BLaER1 (cell line): ENCODE data around the gene HK1.

Experiments
- H3K27ac ChIP-seq: shearing (Covaris generic); formaldehyde crosslinking; 2 replicates; pipeline ENCODE4 v1.8.1; 2022
- H3K27me3 ChIP-seq: shearing (Covaris generic); formaldehyde crosslinking; 2 replicates; pipeline ENCODE4 v1.8.1; 2022
- H3K36me3 ChIP-seq: shearing (Covaris generic); formaldehyde crosslinking; 2 replicates; pipeline ENCODE4 v1.8.1; 2022
- H3K4me1 ChIP-seq: shearing (Covaris generic); formaldehyde crosslinking; 2 replicates; pipeline ENCODE4 v1.8.1; 2022
- H3K4me2 ChIP-seq: shearing (Covaris generic); formaldehyde crosslinking; 2 replicates; pipeline ENCODE4 v1.8.1; 2022
- H3K4me3 ChIP-seq: shearing (Covaris generic); formaldehyde crosslinking; 2 replicates; pipeline ENCODE4 v1.8.1; 2022
- H3K9ac ChIP-seq: shearing (Covaris generic); formaldehyde crosslinking; 2 replicates; pipeline ENCODE4 v1.8.1; 2022
- H3K9me3 ChIP-seq: shearing (Covaris generic); formaldehyde crosslinking; 2 replicates; pipeline ENCODE4 v1.8.1; 2022
- H4K20me1 ChIP-seq: shearing (Covaris generic); formaldehyde crosslinking; 2 replicates; pipeline ENCODE4 v1.8.1; 2022
- Cebpa-rat ChIP-seq: shearing (Covaris generic); IDR thresholded peaks from 2 replicates; pipeline ENCODE4 v1.8.1; 2022

Gene HK1

DNA sequence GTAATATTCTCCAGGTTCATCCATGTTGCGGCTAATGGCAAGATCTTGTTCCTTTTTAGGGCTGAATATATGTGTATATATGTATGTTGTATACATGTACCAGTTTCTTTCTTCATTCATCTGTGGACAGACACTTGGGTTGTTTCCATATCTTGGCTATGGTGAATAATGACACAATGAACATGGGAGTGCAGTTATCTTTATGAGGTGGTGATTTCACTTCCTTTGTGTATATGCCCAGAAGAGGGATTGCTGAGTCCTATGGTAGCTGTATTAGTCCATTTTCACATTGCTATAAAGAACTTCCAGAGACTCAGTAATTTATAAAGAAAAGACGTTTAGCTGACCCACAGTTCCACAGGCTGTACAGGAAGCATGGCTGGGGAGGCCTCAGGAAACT lies 155.9 kb downstream of the HK1 start:
- Histone ChIP-seq H3K4me2 (no peak overlapping the region), H3K9me3 (peaks cover 17% of the 10 kb centered on the region), H3K36me3 (no peaks in the 10 kb centered on the region), H3K27ac (no peak overlapping the region), H3K27me3 (no peaks in the 10 kb centered on the region), H3K4me3 (no peak overlapping the region), H4K20me1 (no peaks in the 10 kb centered on the region), H3K9ac (no peak overlapping the region), H3K4me1 (peaks cover 22% of the 10 kb centered on the region)
- TF ChIP-seq Cebpa-rat: no peak

DNA sequence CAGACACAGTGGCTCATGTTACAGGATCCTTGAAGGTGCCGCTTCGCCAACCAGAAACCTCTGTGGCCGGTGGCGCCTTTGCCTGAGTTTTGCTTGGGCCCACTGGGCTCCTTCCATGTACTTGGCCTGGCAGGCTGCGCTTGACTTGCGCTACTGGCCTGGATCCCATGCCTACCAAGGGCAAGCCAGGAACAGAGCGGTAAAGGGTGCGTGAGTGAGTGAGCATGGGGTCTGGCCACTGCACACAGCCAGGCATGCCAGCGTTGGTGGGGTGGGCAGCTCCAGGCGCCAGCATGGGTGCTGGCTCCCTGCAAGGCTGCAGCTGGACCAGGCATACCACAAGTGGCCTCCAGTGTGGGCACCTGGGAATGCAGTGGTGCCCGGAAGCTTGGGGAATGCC lies 156.6 kb downstream of the HK1 start:
- no peak overlapping the region for H3K4me2 ChIP-seq
- no peaks in the 10 kb centered on the region for H3K36me3 ChIP-seq
- no peaks in the 10 kb centered on the region for H4K20me1 ChIP-seq
- H3K9ac ChIP-seq: no peak overlapping the region
- H3K9me3 ChIP-seq: peaks cover 17% of the 10 kb centered on the region
- no peak overlapping the region for H3K27ac ChIP-seq
- H3K27me3 ChIP-seq: no peaks in the 10 kb centered on the region
- no peak overlapping the region for H3K4me3 ChIP-seq
- H3K4me1 ChIP-seq: peaks cover 29% of the 10 kb centered on the region
- TF ChIP-seq Cebpa-rat: no peak

DNA sequence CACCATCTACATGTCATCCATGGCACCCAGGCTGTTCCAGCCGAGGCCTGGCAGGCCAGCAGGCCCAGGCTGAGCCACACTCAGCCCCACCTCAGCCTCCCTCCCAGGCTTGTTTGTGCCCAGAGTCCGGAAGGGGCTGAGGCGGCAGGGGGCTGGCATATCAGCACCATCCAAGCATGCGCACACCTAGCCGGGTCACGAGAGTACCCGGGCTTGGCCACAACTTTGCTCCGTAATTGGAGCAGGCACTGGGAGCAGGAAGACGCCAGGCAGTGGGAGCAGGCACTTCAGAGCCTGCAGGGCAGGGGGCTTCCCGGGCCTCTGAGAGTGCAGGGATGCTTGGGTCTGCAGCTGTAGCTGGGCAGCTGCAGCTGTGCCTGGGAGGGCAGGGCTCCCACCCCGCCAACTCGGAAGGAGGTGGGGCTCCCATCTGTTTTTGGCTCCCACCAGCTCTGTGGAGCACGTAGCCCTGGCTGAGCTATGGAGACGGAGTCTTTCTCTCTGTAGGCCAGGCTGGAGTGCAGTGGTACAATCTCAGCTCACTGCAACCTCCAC lies 157.7 kb downstream of the HK1 start:
- no peaks in the 10 kb centered on the region for H3K27me3 ChIP-seq
- no peak overlapping the region for H3K27ac ChIP-seq
- no peak overlapping the region for H3K4me3 ChIP-seq
- no peak overlapping the region for H3K9ac ChIP-seq
- no peak overlapping the region for H3K4me2 ChIP-seq
- H3K36me3 ChIP-seq: no peaks in the 10 kb centered on the region
- TF ChIP-seq Cebpa-rat: no peak
- H3K9me3 ChIP-seq: peaks cover 17% of the 10 kb centered on the region
- H3K4me1 ChIP-seq: peaks cover 41% of the 10 kb centered on the region
- no peaks in the 10 kb centered on the region for H4K20me1 ChIP-seq

DNA sequence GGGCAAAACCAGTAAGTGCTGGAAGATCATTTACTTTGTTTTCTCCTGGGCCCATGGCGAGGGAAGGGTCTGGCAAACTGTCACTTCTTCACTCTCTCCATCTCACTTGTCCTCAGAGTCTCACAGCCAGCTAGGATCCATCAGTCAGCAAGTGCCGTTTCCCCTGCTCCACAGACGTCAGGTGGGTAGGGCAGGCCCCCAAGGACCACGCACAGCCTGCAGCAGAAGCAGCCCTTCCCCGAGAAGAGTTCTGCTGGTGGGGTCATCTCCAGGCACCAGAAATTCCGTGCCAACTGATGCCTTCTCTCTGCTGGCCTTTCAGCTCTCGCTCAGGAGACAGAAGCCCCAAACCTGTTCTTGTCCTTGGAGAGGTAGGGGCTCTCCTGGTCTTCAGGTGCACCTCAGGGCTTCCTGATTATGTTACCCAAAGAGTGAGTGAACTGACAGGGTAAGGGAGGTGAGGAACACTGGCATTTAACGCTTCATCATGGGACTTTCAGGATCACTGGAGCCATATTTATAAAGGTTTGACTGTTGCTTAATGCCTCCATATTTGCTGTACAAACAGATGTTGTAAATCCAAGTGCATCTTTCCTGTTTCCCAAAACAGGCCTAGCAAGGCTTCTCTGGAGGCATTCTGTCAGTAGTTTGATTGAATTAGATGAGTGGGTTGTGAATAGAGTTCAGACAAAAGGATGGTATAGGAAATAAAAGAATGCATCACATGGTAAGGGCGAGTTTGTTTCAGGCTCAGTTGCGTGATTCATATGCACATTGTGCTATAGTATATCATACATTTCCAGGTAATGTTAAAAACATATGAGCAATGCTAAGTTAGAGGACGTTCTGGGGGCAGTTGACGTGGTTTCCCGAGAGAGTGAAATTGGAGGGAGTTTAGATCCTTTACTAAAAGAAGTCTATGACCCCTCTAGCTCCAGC lies 159.3 kb downstream of the HK1 start:
- Histone ChIP-seq H4K20me1 (no peaks in the 10 kb centered on the region), H3K27ac (peak overlapping the region; percentile 16; the same call in 1 of the 2 replicates), H3K36me3 (no peaks in the 10 kb centered on the region), H3K4me2 (peak overlapping the region; percentile 66), H3K9ac (no peak overlapping the region), H3K9me3 (peaks cover 17% of the 10 kb centered on the region), H3K27me3 (no peaks in the 10 kb centered on the region), H3K4me3 (no peak overlapping the region), H3K4me1 (peaks cover 54% of the 10 kb centered on the region)
- TF ChIP-seq Cebpa-rat: no peak

DNA sequence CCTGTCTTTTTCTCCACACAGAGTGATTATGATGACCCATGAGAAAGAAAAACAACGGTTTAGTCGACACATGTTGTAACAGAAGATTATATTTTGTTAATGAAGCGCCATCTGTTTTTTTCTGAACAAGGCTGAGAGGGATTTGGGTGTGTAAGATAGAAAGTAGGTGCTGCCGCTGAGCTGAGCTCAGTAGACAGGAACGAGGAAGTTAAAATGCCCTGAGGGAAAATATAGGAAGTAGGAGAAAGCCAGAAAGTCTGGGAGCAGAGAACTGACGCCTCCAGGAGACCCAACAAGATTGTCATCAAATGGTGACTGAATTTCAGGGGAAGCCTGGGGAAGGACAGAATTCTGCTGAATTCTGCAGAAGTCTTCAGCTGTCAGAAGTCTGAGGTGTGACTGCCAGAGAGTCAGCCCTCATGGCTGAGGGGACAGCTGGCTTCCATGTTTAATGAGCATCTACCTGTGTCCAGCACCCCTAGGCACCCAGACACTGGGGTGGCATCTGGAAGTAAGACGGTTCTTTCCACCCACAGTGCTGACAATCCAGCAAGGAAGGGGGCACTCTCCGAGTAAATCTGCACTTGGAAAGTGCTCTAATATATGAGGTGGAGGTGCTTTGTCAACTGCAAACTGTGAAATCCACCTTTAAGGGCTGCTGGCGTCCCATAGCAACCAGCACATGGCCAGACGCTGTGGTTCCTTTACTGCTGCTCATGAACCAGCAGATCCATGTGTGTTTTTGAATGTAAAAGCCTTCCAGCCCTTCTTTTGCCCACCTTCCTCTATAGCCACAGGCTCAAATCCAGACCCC lies 160.4 kb downstream of the HK1 start:
- Histone ChIP-seq H3K4me2 (peak overlapping the region; percentile 66), H3K9ac (peak overlapping the region; percentile 26; the same call in 1 of the 2 replicates), H4K20me1 (no peaks in the 10 kb centered on the region), H3K36me3 (no peaks in the 10 kb centered on the region), H3K9me3 (peaks cover 17% of the 10 kb centered on the region), H3K4me1 (peaks cover 59% of the 10 kb centered on the region), H3K4me3 (no peak overlapping the region), H3K27me3 (no peaks in the 10 kb centered on the region), H3K27ac (peak overlapping the region; percentile 16; the same call in 1 of the 2 replicates)
- TF ChIP-seq Cebpa-rat: no peak

DNA sequence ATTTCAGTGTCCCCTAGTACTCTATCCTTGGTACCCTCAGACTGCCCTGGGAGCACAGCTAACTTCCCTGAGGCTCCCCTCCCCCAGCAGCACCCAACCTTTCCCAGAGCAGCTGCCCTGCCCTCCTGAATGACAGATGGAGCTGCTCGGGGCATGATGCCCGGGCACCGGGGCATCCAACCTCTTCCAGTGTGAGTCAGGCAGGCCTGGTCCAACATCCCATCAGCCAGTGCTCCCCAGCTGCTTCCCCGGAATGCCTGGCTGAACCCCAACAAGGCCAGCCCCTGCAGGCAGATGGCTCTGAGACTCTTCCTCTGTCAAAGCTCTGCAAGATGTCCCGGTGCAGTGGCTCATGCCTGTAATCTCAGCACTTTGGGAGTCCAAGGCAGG lies 161.0 kb downstream of the HK1 start:
- peak overlapping the region; percentile 66 for H3K4me2 ChIP-seq
- no peak for TF ChIP-seq Cebpa-rat
- H3K9me3 ChIP-seq: peaks cover 22% of the 10 kb centered on the region
- H3K4me1 ChIP-seq: peaks cover 59% of the 10 kb centered on the region
- H3K9ac ChIP-seq: no peak overlapping the region
- H4K20me1 ChIP-seq: no peaks in the 10 kb centered on the region
- no peak overlapping the region for H3K27ac ChIP-seq
- no peaks in the 10 kb centered on the region for H3K27me3 ChIP-seq
- H3K4me3 ChIP-seq: no peak overlapping the region
- H3K36me3 ChIP-seq: no peaks in the 10 kb centered on the region

DNA sequence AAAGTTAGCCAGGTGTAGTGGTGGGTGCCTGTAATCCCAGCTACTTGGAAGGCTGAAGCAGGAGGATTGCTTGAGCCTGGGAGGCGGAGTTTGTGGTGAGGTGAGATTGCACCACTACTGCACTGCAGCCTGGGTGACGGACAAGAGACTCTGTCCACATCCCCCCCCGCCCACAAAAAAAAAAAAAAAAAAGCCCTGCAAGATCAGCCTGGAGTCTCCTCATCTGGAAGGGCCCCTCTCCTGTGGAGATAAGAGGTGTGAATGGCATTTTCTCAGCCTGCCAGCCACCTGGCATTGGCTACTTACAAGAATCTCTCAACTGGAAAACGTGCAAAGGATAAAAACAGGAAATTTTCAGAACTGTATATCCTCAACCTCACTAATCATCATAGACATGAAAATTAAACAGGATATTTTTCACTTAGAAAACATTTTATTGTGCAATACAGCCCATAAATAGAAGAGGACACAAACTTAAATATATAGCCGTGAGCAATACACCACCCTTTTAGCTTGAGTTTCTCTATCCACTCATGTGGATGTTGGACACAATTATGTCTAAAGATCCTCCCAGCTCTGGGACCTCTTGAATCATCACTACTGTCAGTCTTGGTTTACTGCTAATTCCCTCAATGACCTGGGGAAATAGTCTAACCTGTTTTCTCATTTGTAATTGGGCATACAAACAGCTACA lies 161.7 kb downstream of the HK1 start:
- H3K27ac ChIP-seq: no peak overlapping the region
- TF ChIP-seq Cebpa-rat: no peak

DNA sequence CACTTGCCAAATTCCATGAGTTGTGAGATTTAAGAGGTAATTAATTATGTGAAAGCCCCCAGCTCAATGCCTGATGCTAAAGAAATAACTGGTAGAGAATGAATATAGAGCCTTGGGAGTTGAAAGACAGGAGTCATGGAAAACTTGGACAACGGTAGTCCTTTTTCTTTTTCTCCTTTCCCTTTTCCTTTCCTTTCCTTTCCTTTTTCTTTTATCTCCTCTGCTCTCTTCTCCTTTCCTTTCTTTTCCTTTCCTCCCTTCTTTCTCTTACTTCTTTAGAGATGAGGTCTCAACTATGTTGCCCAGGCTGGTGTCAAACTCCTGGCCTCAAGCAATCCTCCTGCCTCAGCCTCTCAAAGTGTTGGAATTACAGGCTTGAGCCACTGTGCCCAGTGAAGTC lies 165.1 kb downstream of the HK1 start:
- no peak overlapping the region for H3K27ac ChIP-seq
- H4K20me1 ChIP-seq: no peaks in the 10 kb centered on the region
- no peak overlapping the region for H3K4me2 ChIP-seq
- no peak for TF ChIP-seq Cebpa-rat
- H3K9me3 ChIP-seq: 0 out of 2 replicates have a peak, but pooled peaks cover 7% of the 10 kb centered on the region
- no peak overlapping the region for H3K4me3 ChIP-seq
- no peak overlapping the region for H3K9ac ChIP-seq
- H3K4me1 ChIP-seq: peaks cover 46% of the 10 kb centered on the region
- no peaks in the 10 kb centered on the region for H3K36me3 ChIP-seq
- H3K27me3 ChIP-seq: no peaks in the 10 kb centered on the region

More for the DNA sequence above, 161.7 kb downstream of the HK1 start:
- no peak overlapping the region for H3K9ac ChIP-seq
- H4K20me1 ChIP-seq: no peaks in the 10 kb centered on the region
- no peaks in the 10 kb centered on the region for H3K36me3 ChIP-seq
- no peak overlapping the region for H3K4me3 ChIP-seq
- peak overlapping the region; percentile 66 for H3K4me2 ChIP-seq
- peaks cover 19% of the 10 kb centered on the region for H3K9me3 ChIP-seq
- H3K27me3 ChIP-seq: no peaks in the 10 kb centered on the region
- H3K4me1 ChIP-seq: peaks cover 59% of the 10 kb centered on the region

DNA sequence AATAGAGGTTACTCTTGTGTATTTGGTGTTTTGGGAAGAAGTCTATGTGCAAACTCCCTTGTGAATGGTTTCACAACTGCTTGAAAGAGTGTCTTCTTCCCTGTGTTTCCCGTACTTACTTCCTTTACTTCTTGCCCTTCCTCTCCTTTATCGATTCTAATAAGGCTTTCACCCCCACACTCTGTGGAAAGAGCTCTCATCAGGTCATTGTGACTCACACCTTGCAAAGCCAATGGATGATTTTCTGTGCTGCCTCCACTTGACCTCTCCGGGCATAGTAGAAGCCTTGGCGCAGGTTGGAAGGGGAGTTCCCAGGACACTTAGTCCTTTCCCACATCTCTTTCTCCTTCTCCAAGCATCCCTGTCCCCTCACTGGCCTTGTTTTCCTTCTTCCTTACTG lies 166.7 kb downstream of the HK1 start:
- no peak overlapping the region for H3K27ac ChIP-seq
- no peak overlapping the region for H3K4me2 ChIP-seq
- H3K4me1 ChIP-seq: peaks cover 38% of the 10 kb centered on the region

More for the DNA sequence above, 166.7 kb downstream of the HK1 start:
- TF ChIP-seq Cebpa-rat: no peak
- Histone ChIP-seq H3K27me3 (no peaks in the 10 kb centered on the region), H3K9ac (no peak overlapping the region), H3K36me3 (no peaks in the 10 kb centered on the region), H3K4me3 (no peak overlapping the region), H3K9me3 (0 out of 2 replicates have a peak, but pooled peaks cover 7% of the 10 kb centered on the region), H4K20me1 (no peaks in the 10 kb centered on the region)
